ENCODE measurements around the gene MT1G.

GRCh38 chr16:56673921-56674320, 6.1 kb upstream of the MT1G start:
- TF ChIP-seq CTCF (IDR thresholded peaks at IDR 0.05; ENCODE audit: insufficient read depth, low read length) = peak; percentile 20
- no peak for TF ChIP-seq POLR2AphosphoS5 (IDR thresholded peaks at IDR 0.05; ENCODE audit: low read depth)
- no peak for TF ChIP-seq REST (IDR thresholded peaks at IDR 0.05; ENCODE audit: insufficient replicate concordance, low read depth)

All from HL-60 (cell line).